Heart right ventricle (tissue), 16 donors: ENCODE measurements around the gene ZFAND6. TPM values are rescaled to one million over a fixed set of nuclear protein-coding genes. Genes with fewer than 3 reads are reported as not detected.
A peak's percentile ranks its signal among the peaks of the same experiment; 100 is the strongest.

Experiments used
- ATAC-seq, 8 donors: fragments of 200-7000 bp; cut with Tn5 transposase; one replicate each; pipeline ENCODE4 v1.9.1; 2020; ENCODE audit warnings: mild to moderate bottlenecking in 8 of 8, moderate library complexity in 8 of 8, moderate number of reproducible peaks in 1 of 8
- DNase-seq, 2 donors: peaks; one replicate each; pipeline ENCODE4 v3.0.0-alpha.2; 2020
- H3K27ac ChIP-seq, 10 donors: fragments of 200-600 bp; sonication (generic) in 2 of 10; one replicate each; pipeline versions ENCODE4 v1.5.0 to v1.8.0; 2020 to 2022; ENCODE audit warnings: mild to moderate bottlenecking in 3 of 10
- H3K27me3 ChIP-seq, 7 donors: fragments of 200-600 bp; one replicate each; pipeline ENCODE4 v1.8.0; 2021 to 2022; ENCODE audit warnings: mild to moderate bottlenecking in 2 of 7
- H3K36me3 ChIP-seq, 9 donors: fragments of 200-600 bp; sonication (generic) in 1 of 9; one replicate each; pipeline versions ENCODE4 v1.5.0 to v1.8.0; 2020 to 2022; ENCODE audit warnings: mild to moderate bottlenecking in 2 of 9
- H3K4me1 ChIP-seq, 9 donors: fragments of 200-600 bp; sonication (generic) in 1 of 9; one replicate each; pipeline versions ENCODE4 v1.5.0 to v1.8.0; 2020 to 2022; ENCODE audit warnings: mild to moderate bottlenecking in 4 of 9
- H3K4me3 ChIP-seq, 10 donors: fragments of 200-600 bp; sonication (generic) in 2 of 10; one replicate each; pipeline versions ENCODE4 v1.5.0 to v1.8.0; 2020 to 2022; ENCODE audit warnings: mild to moderate bottlenecking in 7 of 10, moderate library complexity in 2 of 10
- H3K9me3 ChIP-seq, 11 donors: fragments of 200-600 bp in 10 of 11; sonication (generic) in 2 of 11; one replicate each; pipeline versions ENCODE4 v1.5.0 to v1.8.0; 2013 to 2022; ENCODE audit warnings: mild to moderate bottlenecking in 2 of 11, control low read depth in 1 of 11, moderate library complexity in 1 of 11
- WGBS, 2 donors: extraction: QIAGEN DNeasy Blood & Tissue Kit; methylation state at CpG; one replicate each; pipeline ENCODE4 v1.1.7; 2013; ENCODE audit warnings: inconsistent platforms in 1 of 2; 5-methylcytosine and 5-hydroxymethylcytosine counted together
- intact Hi-C, 10 donors: fragments of 100-400 bp; cut with DNase I; formaldehyde crosslinking; loops; one replicate each; pipeline versions ENCODE4 v1.11.1 to v1.14.2; 2022
- polyA plus RNA-seq, 2 donors: library from polyadenylated mRNA; stranded (reverse); fragments of 200-250 nt; gene quantifications; one replicate each; pipeline ENCODE4 v1.2.3, GENCODE V29; 2013
- total RNA-seq, 10 donors: library from RNA; stranded (reverse); fragmentation: NEBNext Ultra II Directional in 3 of 10; extraction: Animal tissue kit (Norgen Biotek cat#: 25700) in 3 of 10; gene quantifications; one replicate each; pipeline versions ENCODE4 v1.2.1 to v1.2.4, GENCODE V29; 2021 to 2023
- TF ChIP-seq, protein P1 (sequence below), 9 donors: fragments of 200-600 bp; sonication (generic) in 2 of 9; IDR thresholded peaks; one replicate each; pipeline versions ENCODE4 v1.5.0 to v1.8.0; 2021 to 2022; ENCODE audit warnings: antibody characterized with exemption in 9 of 9, mild to moderate bottlenecking in 5 of 9, moderate library complexity in 1 of 9
- donor health status: Arrhythmogenic right ventricular cardiomyopathy.
- donor health status: ischemic (EF 13 %, LVEDD 7.1; RV severe dilation, severe dysfunction).
- donor health status: healthy with polysubstance abuse.
- donor health status: DM: no; HTN: yes; CAD: no.
- donor health status: DM: no; HTN: no; CAD: no.
- donor health status: ischemic (EF 25% LVEDD 6.9; RV normal size, moderate dysfunction).
- donor health status: ischemic (EF 25% LVEDD 5.7; RV mildly dilated, moderate dysfunction).
- donor health status: healthy.
- donor health status: DM: yes; HTN: yes; CAD: no.
- donor health status: Ischemic cardiomyopathy.
- donor health status: ischemic (EF 35%, LVEDD 5.7; RV mildly dilated, moderate dysfunction).
- donor health status: nonischemic (EF 11% LVEDD 7.7; RV severe dilation, severe dysfunction).
- donor health status: DM: yes; HTN: yes; CAD: no.
- donor health status: PGD.
- donor health status: ischemic (EF 29% LVEDD 5.4; RV normal size, mild dysfunction).
- donor health status: nonischemic (EF 23%, LVEDD 6.1; RV moderate dilation, normal function).

Gene ZFAND6
- total and polyA plus RNA-seq, 12 donors: 34.5 to 89.5 (median 72.7) TPM

DNA sequence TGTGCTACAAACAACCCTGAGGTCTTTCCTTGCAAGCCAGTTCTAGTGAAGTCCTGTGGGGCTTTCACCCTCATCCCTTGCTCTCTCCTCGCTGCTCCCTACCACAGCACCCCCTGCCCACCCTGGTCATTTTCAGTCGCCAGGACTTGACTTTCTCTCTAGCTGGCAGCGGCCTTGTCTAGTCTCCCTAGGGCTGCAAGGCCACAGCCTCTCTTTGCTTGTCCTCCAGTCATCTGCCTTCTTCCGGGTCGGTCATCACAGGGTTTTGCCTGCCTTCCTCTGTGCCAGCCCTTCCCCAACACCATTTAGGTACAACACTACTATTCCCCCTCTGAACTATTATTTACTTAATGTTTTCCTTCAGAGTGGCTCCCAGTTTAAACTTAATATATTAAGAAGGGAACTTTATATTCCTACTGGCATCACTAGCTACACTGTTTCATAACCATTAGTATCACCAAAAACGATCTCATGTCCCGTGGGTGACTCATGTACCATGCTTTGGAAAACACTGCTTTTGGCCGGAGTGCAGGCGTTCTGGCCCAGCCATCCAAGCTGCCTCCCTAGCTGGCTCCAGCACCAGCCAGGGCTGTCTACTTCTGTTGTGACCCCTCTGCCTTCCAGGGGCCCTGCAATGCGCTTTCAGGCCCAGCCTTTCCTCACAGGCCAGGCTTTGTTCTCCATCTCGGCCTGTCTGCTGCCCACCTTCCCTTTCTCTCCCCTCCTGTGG, 114.7 kb downstream of the ZFAND6 start:
- Histone ChIP-seq H3K4me1 (peaks cover 0 to 15% (median 3%) of the 10 kb centered on the region in 9 donors), H3K4me3 (no peak overlapping the region), H3K36me3 (peaks cover 0 to 22% (median 0%) of the 10 kb centered on the region in 9 donors), H3K27me3 (no peaks in the 10 kb centered on the region), H3K27ac (peak overlapping the region in 6 of 10 donors; percentile 23 to 65 (median 34)), H3K9me3 (no peaks in the 10 kb centered on the region)
- 76 to 86% methylated on average over 11 of the region's 11 CpGs for WGBS, 2 donors
- peak; percentile 48 to 87 (median 76) for ATAC-seq
- peak in 1 of 2 donors; percentile 37 for DNase-seq
- intact Hi-C loops: loop anchor here in 6 of 10 donors (5.0 to 10.0 kb wide), 4 partner anchors 179 to 792 kb away; partner anchors contain the start of gene MTHFS (in 3 of the 6)
- TF ChIP-seq, protein P1, sequence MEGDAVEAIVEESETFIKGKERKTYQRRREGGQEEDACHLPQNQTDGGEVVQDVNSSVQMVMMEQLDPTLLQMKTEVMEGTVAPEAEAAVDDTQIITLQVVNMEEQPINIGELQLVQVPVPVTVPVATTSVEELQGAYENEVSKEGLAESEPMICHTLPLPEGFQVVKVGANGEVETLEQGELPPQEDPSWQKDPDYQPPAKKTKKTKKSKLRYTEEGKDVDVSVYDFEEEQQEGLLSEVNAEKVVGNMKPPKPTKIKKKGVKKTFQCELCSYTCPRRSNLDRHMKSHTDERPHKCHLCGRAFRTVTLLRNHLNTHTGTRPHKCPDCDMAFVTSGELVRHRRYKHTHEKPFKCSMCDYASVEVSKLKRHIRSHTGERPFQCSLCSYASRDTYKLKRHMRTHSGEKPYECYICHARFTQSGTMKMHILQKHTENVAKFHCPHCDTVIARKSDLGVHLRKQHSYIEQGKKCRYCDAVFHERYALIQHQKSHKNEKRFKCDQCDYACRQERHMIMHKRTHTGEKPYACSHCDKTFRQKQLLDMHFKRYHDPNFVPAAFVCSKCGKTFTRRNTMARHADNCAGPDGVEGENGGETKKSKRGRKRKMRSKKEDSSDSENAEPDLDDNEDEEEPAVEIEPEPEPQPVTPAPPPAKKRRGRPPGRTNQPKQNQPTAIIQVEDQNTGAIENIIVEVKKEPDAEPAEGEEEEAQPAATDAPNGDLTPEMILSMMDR (IDR thresholded peaks at IDR 0.05): no peak

DNA sequence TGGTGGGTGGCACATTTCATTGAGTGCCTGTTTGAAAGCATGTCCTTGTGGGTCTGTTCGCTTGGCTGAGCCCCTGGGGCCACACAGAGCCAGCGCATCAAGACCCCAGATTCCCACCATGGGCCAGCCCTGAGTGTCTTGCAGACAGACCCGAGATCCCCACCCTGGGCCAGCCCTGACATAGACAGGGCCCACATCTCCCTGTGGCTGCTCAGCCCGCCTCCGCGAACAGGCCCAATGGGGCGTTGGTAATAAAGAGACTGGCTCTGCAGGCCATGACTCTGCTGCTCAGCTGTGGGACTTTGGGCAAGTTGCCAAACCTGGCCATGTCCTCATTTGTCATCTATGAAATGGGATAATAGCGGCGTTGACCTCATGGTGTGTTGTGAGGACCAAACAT, 116.0 kb downstream of the ZFAND6 start:
- H3K27ac ChIP-seq: no peak overlapping the region
- ATAC-seq: no peak
- no peak for DNase-seq
- intact Hi-C loops: loop anchor here in 4 of 10 donors (10.0 kb wide), 3 partner anchors 181 to 791 kb away; partner anchors contain the start of gene MTHFS (in 3 of the 4)
- no peaks in the 10 kb centered on the region for H3K27me3 ChIP-seq
- WGBS, 2 donors: 96 to 97% methylated on average over 9 of the region's 9 CpGs
- H3K4me3 ChIP-seq: no peak overlapping the region
- H3K36me3 ChIP-seq: peaks cover 0 to 27% (median 0%) of the 10 kb centered on the region in 9 donors
- no peaks in the 10 kb centered on the region for H3K9me3 ChIP-seq
- TF ChIP-seq, protein P1 (IDR thresholded peaks at IDR 0.05): no peak
- peaks cover 0 to 16% (median 3%) of the 10 kb centered on the region in 9 donors for H3K4me1 ChIP-seq

- ATAC-seq (peak in 1 of 8 donors; percentile 2), DNase-seq (no peak)
- intact Hi-C loops: loop anchor here in 4 of 10 donors (10.0 kb wide), 3 partner anchors 182 to 792 kb away; partner anchors contain the start of gene MTHFS (in 3 of the 4)
- 67 to 70% methylated on average over 6 of the region's 6 CpGs for WGBS, 2 donors
- Histone ChIP-seq H3K36me3 (peaks cover 0 to 37% (median 0%) of the 10 kb centered on the region in 9 donors), H3K4me3 (no peak overlapping the region), H3K27me3 (no peaks in the 10 kb centered on the region), H3K4me1 (peaks cover 0 to 16% (median 3%) of the 10 kb centered on the region in 9 donors), H3K27ac (no peak overlapping the region), H3K9me3 (no peaks in the 10 kb centered on the region)
- TF ChIP-seq, protein P1 (IDR thresholded peaks at IDR 0.05): no peak
Measured at GRCh38 chr15:80176443-80176842, 117.0 kb downstream of the ZFAND6 start.

DNA sequence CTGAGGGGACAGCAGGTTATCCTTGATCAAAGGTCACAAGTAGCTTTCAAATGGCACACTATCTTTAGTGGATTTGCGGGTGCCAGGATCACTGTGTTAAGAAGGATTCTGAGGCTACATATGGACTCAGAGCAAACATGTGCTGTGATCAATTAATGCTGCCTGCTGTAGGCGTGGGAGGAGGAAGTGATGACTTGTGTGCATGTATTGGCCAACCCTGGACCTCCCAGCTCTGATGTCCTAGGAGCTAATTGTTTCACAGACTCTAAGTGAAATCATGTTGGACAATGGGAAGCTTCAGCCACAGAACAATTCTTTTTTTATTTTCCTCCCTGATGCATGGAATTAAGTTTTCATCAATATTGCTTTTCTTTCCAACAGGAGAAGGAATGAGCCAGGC, 117.7 kb downstream of the ZFAND6 start:
- Histone ChIP-seq H3K9me3 (no peaks in the 10 kb centered on the region), H3K4me3 (no peak overlapping the region), H3K4me1 (peaks cover 0 to 17% (median 4%) of the 10 kb centered on the region in 9 donors), H3K36me3 (peaks cover 0 to 45% (median 0%) of the 10 kb centered on the region in 9 donors), H3K27me3 (no peaks in the 10 kb centered on the region), H3K27ac (no peak overlapping the region)
- TF ChIP-seq, protein P1 (IDR thresholded peaks at IDR 0.05): no peak
- ATAC-seq (no peak), DNase-seq (no peak)
- WGBS, 2 donors: 90% methylated on average over 2 of the region's 2 CpGs
- intact Hi-C loops: loop anchor here in 4 of 10 donors (10.0 kb wide), 3 partner anchors 182 to 792 kb away; partner anchors contain the start of gene MTHFS (in 3 of the 4)
